ENCODE measurements around the gene GADL1. TPM values are rescaled to one million over a fixed set of nuclear protein-coding genes. Genes with fewer than 3 reads are reported as not detected.

The GADL1 gene
- total RNA-seq, 1 donor from 2014 or later, result 3.1 TPM

- Mint-ChIP-seq H3K27ac (peak overlapping the region; percentile 37), H3K4me3 (no peak overlapping the region), H3K9me3 (no peaks in the 10 kb centered on the region), H3K27me3 (peaks cover 3% of the 10 kb centered on the region), H3K4me1 (ENCODE audit: unreplicated experiment) (peaks cover 21% of the 10 kb centered on the region), H3K36me3 (no peaks in the 10 kb centered on the region)
- peak; percentile 77 for DNase-seq (ENCODE audit: extremely low spot score, unreplicated experiment)
- peak; percentile 93 for TF ChIP-seq CTCF (conservative IDR thresholded peaks at IDR 0.05)
Observed at GRCh38 chr3:30768703-30769550, 125.5 kb downstream of the GADL1 start.

GRCh38 chr3:30768046-30768445 lies 126.4 kb downstream of the GADL1 start:
- no peak for TF ChIP-seq CTCF (conservative IDR thresholded peaks at IDR 0.05)
- no peak overlapping the region for H3K27ac Mint-ChIP-seq

GRCh38 chr3:30766522-30766921 lies 127.9 kb downstream of the GADL1 start:
- Mint-ChIP-seq H3K27me3 (peaks cover 3% of the 10 kb centered on the region), H3K9me3 (no peaks in the 10 kb centered on the region), H3K4me3 (no peak overlapping the region), H3K36me3 (no peaks in the 10 kb centered on the region), H3K4me1 (ENCODE audit: unreplicated experiment) (peaks cover 16% of the 10 kb centered on the region), H3K27ac (no peak overlapping the region)
- TF ChIP-seq CTCF (conservative IDR thresholded peaks at IDR 0.05), result no peak
- DNase-seq (ENCODE audit: extremely low spot score, unreplicated experiment), result no peak

More at GRCh38 chr3:30768046-30768445, 126.4 kb downstream of the GADL1 start:
- DNase-seq (ENCODE audit: extremely low spot score, unreplicated experiment), result no peak
- peaks cover 21% of the 10 kb centered on the region for H3K4me1 Mint-ChIP-seq (ENCODE audit: unreplicated experiment)
- no peak overlapping the region for H3K4me3 Mint-ChIP-seq
- no peaks in the 10 kb centered on the region for H3K9me3 Mint-ChIP-seq
- H3K27me3 Mint-ChIP-seq, result peaks cover 3% of the 10 kb centered on the region
- H3K36me3 Mint-ChIP-seq, result no peaks in the 10 kb centered on the region

- no peaks in the 10 kb centered on the region for H3K36me3 Mint-ChIP-seq
- H3K27me3 Mint-ChIP-seq, result peaks cover 3% of the 10 kb centered on the region
- H3K4me3 Mint-ChIP-seq, result no peak overlapping the region
- peaks cover 5% of the 10 kb centered on the region for H3K4me1 Mint-ChIP-seq (ENCODE audit: unreplicated experiment)
- no peak overlapping the region for H3K27ac Mint-ChIP-seq
- no peak for DNase-seq (ENCODE audit: extremely low spot score, unreplicated experiment)
- no peaks in the 10 kb centered on the region for H3K9me3 Mint-ChIP-seq
- TF ChIP-seq CTCF (conservative IDR thresholded peaks at IDR 0.05), result no peak
Observed at GRCh38 chr3:30764891-30765290, 129.6 kb downstream of the GADL1 start.

- Mint-ChIP-seq H3K27me3 (peaks cover 3% of the 10 kb centered on the region), H3K4me1 (ENCODE audit: unreplicated experiment) (peaks cover 5% of the 10 kb centered on the region), H3K36me3 (no peaks in the 10 kb centered on the region), H3K9me3 (no peaks in the 10 kb centered on the region), H3K27ac (no peak overlapping the region), H3K4me3 (no peak overlapping the region)
- no peak for DNase-seq (ENCODE audit: extremely low spot score, unreplicated experiment)
- no peak for TF ChIP-seq CTCF (conservative IDR thresholded peaks at IDR 0.05)
Observed at GRCh38 chr3:30764281-30764680, 130.2 kb downstream of the GADL1 start.
